Fibroblast of villous mesenchyme (primary cell): ENCODE results near the gene DPM3. TPM values are rescaled to one million over a fixed set of nuclear protein-coding genes. Genes with fewer than 3 reads are reported as not detected.

Experiments
- DNase-seq: peaks from one replicate; pipeline ENCODE4 v3.0.0-alpha.2; 2010; ENCODE audit warnings: low read depth
- H3K4me3 ChIP-seq: 2 replicates; pipeline ENCODE4 v1.5.1; 2011; ENCODE audit warnings: low read depth, mild to moderate bottlenecking, low read length
- CTCF ChIP-seq: IDR thresholded peaks from 2 replicates; pipeline ENCODE4 v1.5.1; 2012; ENCODE audit warnings: low read depth, mild to moderate bottlenecking, low read length; ENCODE audit not compliant: insufficient read depth
- total RNA-seq: library from RNA; depleted of rRNA; stranded (reverse); fragments of >200 nt; gene quantifications from 2 replicates; pipeline ENCODE4 v1.2.3, GENCODE V29; 2012

Gene DPM3
- total RNA-seq, 1 donor: 23.7 TPM

- no peak overlapping the region for H3K4me3 ChIP-seq
- no peak for DNase-seq
- no peak for TF ChIP-seq CTCF
These were observed 9.0 kb downstream of the DPM3 start for GRCh38 chr1:155131285-155131684.

- no peak overlapping the region for H3K4me3 ChIP-seq
- no peak for DNase-seq
- no peak for TF ChIP-seq CTCF
These were observed 9.9 kb downstream of the DPM3 start for GRCh38 chr1:155130272-155131006.

GRCh38 chr1:155128755-155129473 lies 11.4 kb downstream of the DPM3 start:
- no peak overlapping the region for H3K4me3 ChIP-seq
- TF ChIP-seq CTCF: no peak
- DNase-seq: no peak

GRCh38 chr1:155127967-155128754 lies 12.2 kb downstream of the DPM3 start:
- H3K4me3 ChIP-seq: peak overlapping the region; percentile 53
- no peak for TF ChIP-seq CTCF
- peak; percentile 16 for DNase-seq

GRCh38 chr1:155127105-155127966 lies 13.0 kb downstream of the DPM3 start, which contains the start of gene EFNA1:
EFNA1 (plus strand) TSS chr1:155127876; CDS start chr1:155127978, 102 bp downstream.
- DNase-seq: peak; percentile 51
- H3K4me3 ChIP-seq: peak within 1 kb of the TSS; percentile 60
- no peak for TF ChIP-seq CTCF

- peak; percentile 28 for DNase-seq
- no peak for TF ChIP-seq CTCF
- peak overlapping the region; percentile 60 for H3K4me3 ChIP-seq
These were observed 13.7 kb downstream of the DPM3 start for GRCh38 chr1:155126556-155127104.
